ENCODE measurements around the gene TMED4.
A peak's percentile ranks its signal among the peaks of the same experiment; 100 is the strongest.

TMED4 gene

GRCh38 chr7:44581879-44582603 lies at the start of gene TMED4:
TMED4 (minus strand) TSS chr7:44582231; CDS start chr7:44582206, 25 bp downstream.
- peak; percentile 99 for DNase-seq (ENCODE audit: low spot score)

GRCh38 chr7:44631458-44632115 lies 49.6 kb upstream of the TMED4 start:
- no peak for DNase-seq (ENCODE audit: low spot score)

DNA sequence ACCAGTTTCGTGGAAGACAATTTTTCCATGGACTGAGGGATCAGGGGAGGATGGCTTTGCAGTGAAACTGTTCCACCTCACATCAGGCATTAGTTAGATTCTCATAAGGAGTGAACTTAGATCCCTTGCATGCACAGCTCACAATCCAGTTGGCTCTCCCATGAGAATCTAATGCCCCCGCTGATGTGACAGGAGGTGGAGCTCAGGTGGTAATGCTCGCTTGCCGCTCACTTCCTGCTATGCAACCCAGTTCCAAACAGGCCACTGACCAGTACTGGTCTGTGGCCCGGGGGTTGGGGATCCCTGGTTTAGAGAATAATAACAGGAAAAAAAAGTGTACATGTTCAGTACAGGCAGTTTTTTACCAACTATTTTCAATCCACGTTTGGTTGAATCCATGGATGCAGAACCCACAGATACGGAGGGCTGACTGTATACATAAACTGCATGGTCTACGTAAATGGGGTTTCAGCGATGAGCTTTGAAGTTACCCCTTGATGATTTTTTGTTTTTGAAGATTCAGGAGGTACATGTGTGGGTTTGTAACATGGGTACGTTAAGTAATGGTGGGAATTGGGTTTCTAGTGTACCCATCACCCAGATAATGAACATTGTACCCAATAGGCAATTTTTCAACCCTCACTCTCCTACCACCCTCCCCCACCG lies 48.9 kb upstream of the TMED4 start:
- DNase-seq (ENCODE audit: low spot score), result no peak

- DNase-seq (ENCODE audit: low spot score), result no peak
These were observed 47.9 kb upstream of the TMED4 start for GRCh38 chr7:44629829-44630522.

DNA sequence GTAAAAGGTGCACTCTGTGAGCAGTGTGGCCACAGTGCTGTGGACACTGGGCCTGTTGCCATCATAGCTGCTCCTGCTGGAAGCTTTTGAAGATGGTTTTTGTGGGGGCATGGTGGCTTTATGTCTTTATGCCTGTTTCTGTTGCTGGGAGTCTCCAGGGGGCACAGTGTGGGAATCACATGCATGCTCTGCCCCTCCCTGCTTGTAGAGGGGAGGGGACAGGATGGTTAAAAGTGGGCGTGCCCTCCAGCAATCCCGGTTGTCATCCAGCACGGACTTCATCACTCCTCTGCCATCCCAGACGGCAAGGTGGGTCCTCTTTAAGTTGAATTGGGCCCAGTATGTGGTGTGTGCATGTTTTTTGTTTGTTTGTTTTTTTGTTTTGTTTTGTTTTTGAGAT lies 44.6 kb upstream of the TMED4 start:
- DNase-seq (ENCODE audit: low spot score), result no peak

- no peak for DNase-seq (ENCODE audit: low spot score)
These were observed 43.8 kb upstream of the TMED4 start for GRCh38 chr7:44625526-44626471.

GRCh38 chr7:44624318-44624717 lies 42.3 kb upstream of the TMED4 start:
- no peak for DNase-seq (ENCODE audit: low spot score)

DNA sequence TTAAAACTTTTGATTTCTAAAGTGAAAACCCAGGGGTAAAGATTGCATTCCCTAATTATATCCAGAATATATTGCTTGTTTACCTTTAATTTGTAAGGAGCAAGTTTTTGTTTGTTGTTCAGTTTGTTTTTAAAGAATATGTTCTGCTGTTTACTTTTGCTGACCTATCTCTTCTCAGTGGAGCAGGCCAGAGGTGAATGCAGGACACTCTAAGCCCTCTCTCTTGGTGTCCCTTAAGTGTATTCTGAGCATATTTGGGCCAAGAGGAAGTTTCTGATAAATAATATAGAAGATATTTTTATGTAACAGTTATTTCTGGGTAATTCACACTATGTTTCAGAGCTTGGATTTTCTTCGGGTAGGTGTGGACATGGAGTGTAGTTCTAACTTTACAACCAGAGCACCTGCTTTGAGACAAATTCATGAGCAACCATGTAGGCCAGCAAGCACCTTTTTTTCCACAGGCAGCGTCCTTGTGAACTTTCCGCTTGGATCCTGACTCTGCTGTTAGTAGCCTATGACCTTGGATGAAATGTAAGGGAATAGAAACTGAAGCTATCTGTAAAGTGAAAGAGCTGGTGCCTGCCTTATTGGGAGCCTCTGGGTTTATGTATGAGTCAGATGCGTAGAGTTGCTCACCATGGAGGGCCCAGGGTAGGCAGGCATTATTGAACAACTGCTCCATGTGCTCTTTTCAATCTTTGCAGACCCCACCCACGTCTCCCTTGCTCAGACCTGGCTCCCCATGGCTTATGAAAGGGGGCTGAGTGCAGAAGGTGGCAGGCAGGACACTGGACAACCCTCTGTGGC lies 40.5 kb upstream of the TMED4 start:
- peak; percentile 63 for DNase-seq (ENCODE audit: low spot score)

DNA sequence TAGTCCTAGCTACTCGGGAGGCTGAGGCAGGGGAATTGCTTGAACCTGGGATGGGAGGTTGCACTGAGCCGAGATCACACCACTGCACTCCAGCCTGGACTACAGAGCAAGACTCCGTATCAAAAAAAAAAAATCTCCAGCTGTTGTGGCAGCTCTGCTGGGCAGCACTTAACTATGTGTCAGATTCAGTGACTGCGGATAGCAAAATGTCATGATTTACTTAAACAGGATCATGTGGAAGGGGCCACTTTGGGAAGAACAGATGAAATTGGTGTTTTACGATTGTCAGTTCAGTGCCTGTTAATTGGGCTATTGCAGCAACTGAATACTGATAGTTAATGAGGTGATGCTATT lies 39.7 kb upstream of the TMED4 start:
- DNase-seq (ENCODE audit: low spot score), result no peak

DNA sequence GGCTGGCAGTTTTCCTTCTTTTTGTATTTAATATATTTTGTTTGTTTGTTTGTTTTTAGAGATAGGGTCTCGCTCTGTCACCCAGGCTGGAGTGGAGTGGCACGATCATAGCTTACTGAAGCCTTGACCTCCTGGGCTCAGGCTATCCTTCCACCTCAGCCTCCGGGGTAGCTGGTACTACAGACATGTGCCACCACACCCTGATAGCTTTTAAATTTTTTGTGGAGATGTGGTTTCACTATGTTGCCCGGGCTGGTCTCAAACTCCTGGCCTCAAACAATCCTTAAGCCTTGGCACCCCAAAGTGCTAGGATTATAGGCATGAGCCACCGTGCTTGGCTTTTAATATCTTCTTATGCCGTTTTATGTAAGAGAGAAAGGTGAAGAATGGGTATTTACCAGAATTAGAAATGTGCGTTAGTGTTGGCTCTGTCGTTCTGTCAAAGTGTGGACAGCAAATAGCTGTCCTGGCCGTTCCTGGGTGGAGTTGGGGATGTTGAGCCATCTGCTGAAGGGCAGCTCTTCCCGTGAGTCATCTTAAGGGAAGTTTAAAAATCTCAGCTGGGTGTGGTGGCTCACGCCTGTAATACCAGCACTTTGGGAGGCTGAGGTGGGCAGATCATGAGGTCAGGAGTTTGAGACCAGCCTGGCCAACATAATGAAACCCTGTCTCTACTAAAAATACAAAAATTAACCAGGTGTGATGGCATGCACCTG lies 39.2 kb upstream of the TMED4 start:
- DNase-seq (ENCODE audit: low spot score), result peak; percentile 45

DNA sequence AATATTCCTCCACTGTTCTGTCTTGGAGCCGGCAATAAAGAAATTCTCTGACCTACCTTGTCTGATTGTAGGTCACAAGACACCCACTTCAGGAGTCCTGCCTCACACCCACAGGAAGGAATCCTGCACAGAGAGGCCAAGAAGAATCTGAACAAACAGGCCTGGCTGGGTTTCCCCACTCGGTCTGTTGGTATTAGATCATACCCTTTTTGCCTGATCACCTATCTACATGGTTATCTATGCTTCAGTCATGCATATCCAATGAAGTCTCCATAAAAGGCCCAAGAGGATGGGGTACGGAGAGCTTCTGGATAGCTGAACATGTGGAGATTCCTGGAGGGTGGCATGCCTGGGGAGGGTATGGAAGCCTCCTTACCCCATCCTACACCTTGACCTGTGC lies 36.7 kb upstream of the TMED4 start:
- DNase-seq (ENCODE audit: low spot score), result peak; percentile 93

DNA sequence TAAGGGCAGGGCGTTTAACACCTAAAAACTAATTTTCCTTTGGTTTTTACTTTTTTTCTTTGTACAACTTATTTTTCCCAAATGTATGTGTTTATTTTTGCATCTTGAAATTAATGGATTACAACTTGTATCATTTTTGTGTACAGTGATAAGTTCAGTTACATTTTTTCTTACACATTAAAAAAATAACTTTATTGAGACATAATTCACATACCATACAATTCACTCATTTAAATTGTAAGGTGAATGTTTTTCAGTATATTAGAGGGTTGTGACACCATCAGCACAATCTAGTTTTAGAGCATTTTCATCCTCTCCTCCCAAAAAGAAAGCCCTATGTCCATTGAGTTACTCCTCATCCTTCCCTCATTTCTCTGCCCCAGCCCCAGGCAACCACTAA lies 36.0 kb upstream of the TMED4 start:
- no peak for DNase-seq (ENCODE audit: low spot score)

DNA sequence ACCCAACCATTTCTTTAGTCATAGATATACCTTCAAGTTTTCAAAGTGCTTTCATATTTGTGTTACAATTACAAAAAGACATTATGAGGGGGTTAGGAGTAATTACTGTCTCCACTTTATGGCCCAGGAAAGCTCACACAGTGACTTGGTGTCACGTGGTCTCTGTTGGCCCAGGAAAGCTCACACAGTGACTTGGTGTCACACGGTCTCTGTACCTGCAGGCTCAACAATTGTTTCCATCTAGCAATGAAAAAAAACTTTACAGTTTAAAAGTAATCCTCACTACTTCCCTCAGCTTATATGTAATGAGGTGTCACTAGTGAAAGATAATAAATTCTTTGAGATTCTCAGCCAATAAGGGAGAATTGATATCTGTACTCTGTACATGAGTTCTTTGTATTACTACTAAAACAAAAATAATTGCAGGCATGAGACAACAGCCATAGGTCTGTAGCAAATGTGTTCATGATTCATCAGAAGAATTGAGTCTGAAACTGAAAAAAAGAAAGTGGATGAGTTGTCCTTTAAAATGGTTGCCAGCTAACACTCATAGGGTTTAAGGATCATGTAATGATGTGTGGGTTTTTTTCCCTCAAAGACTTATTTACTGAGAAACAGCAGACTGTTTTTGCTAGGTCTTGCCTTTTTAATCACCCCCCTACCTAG lies 35.3 kb upstream of the TMED4 start:
- DNase-seq (ENCODE audit: low spot score), result peak; percentile 65

GRCh38 chr7:44616545-44616944 lies 34.5 kb upstream of the TMED4 start:
- DNase-seq (ENCODE audit: low spot score), result no peak

DNA sequence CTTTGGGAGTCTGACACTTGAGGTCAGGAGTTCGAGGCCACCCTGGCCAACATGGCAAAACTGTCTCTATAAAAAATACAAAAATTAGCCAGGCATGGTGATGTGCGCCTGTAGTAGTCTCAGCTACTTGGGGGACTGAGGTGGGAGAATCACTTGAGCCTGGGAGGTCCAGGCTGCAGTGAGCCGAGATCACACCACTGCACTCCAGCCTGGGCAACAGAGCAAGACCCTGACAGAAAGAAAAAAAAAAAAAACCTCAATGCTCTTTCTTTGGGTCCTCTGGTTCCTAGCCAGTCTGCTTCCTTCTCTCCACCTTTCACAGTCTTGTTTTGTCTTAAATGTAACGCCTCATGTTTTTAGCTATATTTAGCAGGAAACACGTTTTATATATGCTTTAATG lies 33.8 kb upstream of the TMED4 start:
- DNase-seq (ENCODE audit: low spot score), result no peak

GRCh38 chr7:44615149-44615611 lies 33.1 kb upstream of the TMED4 start:
- DNase-seq (ENCODE audit: low spot score), result peak; percentile 76

- no peak for DNase-seq (ENCODE audit: low spot score)
These were observed 27.8 kb upstream of the TMED4 start for GRCh38 chr7:44609829-44610228.

GRCh38 chr7:44608916-44609648 lies 27.1 kb upstream of the TMED4 start:
- DNase-seq (ENCODE audit: low spot score), result no peak
